Spleen (tissue), 11 donors: ENCODE results near the gene NRL. TPM values are rescaled to one million over a fixed set of nuclear protein-coding genes. Genes with fewer than 3 reads are reported as not detected.
A peak's percentile ranks its signal among the peaks of the same experiment; 100 is the strongest.

Experiments used
- DNase-seq: peaks from one replicate; pipeline ENCODE4 v3.0.0-alpha.2; 2020
- H3K27ac ChIP-seq, 8 donors: fragments of 200-600 bp; sonication (generic) in 7 of 8; 1 replicate in 4 of 8; 2 replicates in 4 of 8; pipeline versions ENCODE4 v1.5.0 to v1.8.0; 2016 to 2021; ENCODE audit warnings: inconsistent platforms in 4 of 8, mild to moderate bottlenecking in 4 of 8, moderate library complexity in 1 of 8
- H3K27me3 ChIP-seq, 7 donors: fragments of 200-600 bp; sonication (generic) in 6 of 7; replicated peaks in 1 of 7; 1 replicate in 4 of 7; 2 replicates in 3 of 7; pipeline versions ENCODE4 v1.5.0 to v1.8.0; 2016 to 2021; ENCODE audit warnings: inconsistent platforms in 3 of 7, mild to moderate bottlenecking in 1 of 7
- H3K36me3 ChIP-seq, 6 donors: fragments of 200-600 bp; sonication (generic) in 5 of 6; 1 replicate in 4 of 6; 2 replicates in 2 of 6; pipeline versions ENCODE4 v1.5.0 to v1.8.0; 2016 to 2021; ENCODE audit warnings: inconsistent platforms in 2 of 6
- H3K4me1 ChIP-seq, 6 donors: fragments of 200-600 bp; sonication (generic) in 5 of 6; 1 replicate in 3 of 6; 2 replicates in 3 of 6; pipeline versions ENCODE4 v1.5.0 to v1.8.0; 2016 to 2021; ENCODE audit warnings: inconsistent platforms in 3 of 6
- H3K4me3 ChIP-seq, 8 donors: fragments of 200-600 bp; sonication (generic) in 7 of 8; 1 replicate in 4 of 8; 2 replicates in 4 of 8; pipeline versions ENCODE4 v1.5.0 to v1.8.0; 2016 to 2021; ENCODE audit warnings: inconsistent platforms in 4 of 8, mild to moderate bottlenecking in 4 of 8, moderate library complexity in 2 of 8
- H3K9me3 ChIP-seq, 8 donors: fragments of 200-600 bp; sonication (generic) in 7 of 8; 1 replicate in 4 of 8; 2 replicates in 4 of 8; pipeline versions ENCODE4 v1.5.0 to v1.8.0; 2016 to 2021; ENCODE audit warnings: inconsistent platforms in 4 of 8
- POLR2A ChIP-seq, 3 donors: fragments of 450-650 bp; IDR thresholded peaks; one replicate each; pipeline ENCODE4 v1.5.1; 2017; ENCODE audit warnings: antibody characterized with exemption in 3 of 3, mild to moderate bottlenecking in 1 of 3
- POLR2AphosphoS5 ChIP-seq, 3 donors: sonication (generic); formaldehyde crosslinking; IDR thresholded peaks; one replicate each; pipeline ENCODE4 v1.5.1; 2017; ENCODE audit warnings: antibody characterized with exemption in 3 of 3
- WGBS, 5 donors: extraction: QIAGEN DNeasy Blood & Tissue Kit in 3 of 5; methylation state at CpG; one replicate each; pipeline versions ENCODE4 v1.1.5 to v1.1.7; 2013 to 2018; 5-methylcytosine and 5-hydroxymethylcytosine counted together
- intact Hi-C: fragments of 100-400 bp; cut with DNase I; formaldehyde crosslinking; loops from one replicate; pipeline ENCODE4 v1.15.0; 2023; ENCODE audit warnings: low total_unique reads
- polyA plus RNA-seq, 3 donors: library from polyadenylated mRNA; stranded (reverse); fragments of 200-250 nt; gene quantifications; one replicate each; pipeline ENCODE4 v1.2.1, GENCODE V29; 2013
- total RNA-seq, 7 donors: library from RNA; depleted of rRNA in 3 of 7; stranded (reverse); fragments of >200 nt in 3 of 7; fragmentation: NEBNext Ultra II Directional in 4 of 7; extraction: Animal tissue kit (Norgen Biotek cat#: 25700) in 4 of 7; gene quantifications; one replicate each; pipeline versions ENCODE4 v1.1.0 to v1.2.1, GENCODE V29; 2016 to 2021
- TF ChIP-seq, protein P1 (sequence below), 11 experiments: fragments of 200-600 bp in 7 of 11; fragments of 450-650 bp in 4 of 11; sonication (generic) in 4 of 11; IDR thresholded peaks in 8 of 11; conservative IDR thresholded peaks in 3 of 11; 1 replicate in 7 of 11; 2 replicates in 4 of 11; pipeline versions ENCODE4 v1.4.0 to v1.8.0; 2016 to 2021; ENCODE audit warnings: antibody characterized with exemption in 11 of 11, inconsistent platforms in 4 of 11, mild to moderate bottlenecking in 1 of 11
- donor health status: healthy with polysubstance abuse.
- donor health status: DM: no; HTN: no; CAD: no; lungs with moderate emphysema.
- donor health status: DM: no; HTN: no; CAD: no.
- donor health status: Bipolar disorder and iron deficiency.
- donor health status: healthy.
- donor health status: DM: no; HTN: no; CAD: no.
- donor health status: DM: yes; HTN: yes; CAD: no.

Gene NRL
- total and polyA plus RNA-seq, 10 donors = 2.0 to 7.8 (median 4.0) TPM

DNA sequence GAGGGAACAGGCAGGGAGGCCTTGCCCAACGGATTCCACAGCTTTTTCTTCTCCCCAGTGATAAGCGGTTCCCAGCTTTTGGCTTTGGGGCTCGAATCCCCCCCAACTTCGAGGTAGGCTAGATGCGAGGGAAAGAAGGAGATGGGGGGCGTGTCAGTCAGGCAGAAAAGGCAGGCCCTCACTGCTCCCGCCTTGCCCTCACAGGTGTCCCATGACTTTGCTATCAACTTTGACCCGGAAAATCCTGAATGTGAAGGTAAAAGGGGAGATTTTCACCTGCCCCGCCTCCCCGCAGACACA, 38.5 kb downstream of the NRL start:
- WGBS, 5 donors = 91 to 96% (median 94%) methylated on average over 10 of the region's 10 CpGs

DNA sequence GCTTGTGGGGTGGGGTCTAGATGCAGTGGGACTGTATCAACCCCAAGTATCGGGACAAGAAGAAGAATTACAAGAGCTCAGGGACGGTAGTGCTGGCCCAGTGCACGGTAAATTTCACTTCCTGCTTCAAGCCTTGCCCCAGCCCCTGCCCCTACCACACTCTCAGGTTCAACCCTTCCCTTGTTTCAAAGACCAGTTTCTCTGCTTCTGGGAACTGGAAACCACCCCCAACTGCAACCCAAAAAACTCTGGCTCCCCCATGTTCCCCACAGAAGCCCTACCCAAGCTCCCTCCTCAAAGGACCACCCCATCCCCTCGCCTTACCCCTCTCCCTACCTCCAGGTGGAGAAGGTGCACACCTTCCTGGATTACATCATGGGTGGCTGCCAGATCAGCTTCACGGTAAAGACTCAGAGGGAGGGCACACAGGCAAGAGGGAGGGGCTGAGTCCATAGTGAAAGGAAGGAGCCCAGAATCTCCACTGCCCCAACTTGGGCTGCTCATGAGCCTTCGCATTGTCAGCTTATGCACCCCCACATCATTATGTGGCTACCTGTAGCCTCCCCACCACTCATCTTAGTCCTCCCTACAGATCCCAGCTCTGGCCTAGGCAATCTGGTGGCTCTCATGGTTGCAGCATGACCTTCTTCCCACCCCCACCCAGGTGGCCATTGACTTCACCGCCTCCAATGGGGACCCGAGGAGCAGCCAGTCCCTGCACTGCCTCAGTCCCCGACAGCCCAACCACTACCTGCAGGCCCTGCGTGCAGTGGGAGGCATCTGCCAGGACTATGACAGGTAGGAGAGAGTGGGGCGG, 39.1 kb downstream of the NRL start:
- Histone ChIP-seq H3K4me3 (no peak overlapping the region), H3K36me3 (no peaks in the 10 kb centered on the region), H3K27me3 (peaks cover 0 to 23% (median 0%) of the 10 kb centered on the region in 7 donors), H3K9me3 (no peaks in the 10 kb centered on the region), H3K27ac (peak overlapping the region in 1 of 8 donors; percentile 33), H3K4me1 (peaks cover 4 to 27% (median 8%) of the 10 kb centered on the region in 6 donors)
- DNase-seq = no peak
- intact Hi-C loops = no loop called here
- WGBS, 5 donors = 65 to 68% (median 66%) methylated on average over 11 of the region's 11 CpGs
- TF ChIP-seq POLR2AphosphoS5 (IDR thresholded peaks at IDR 0.05) (no peak), POLR2A (IDR thresholded peaks at IDR 0.05) (no peak)
- TF ChIP-seq, protein P1, sequence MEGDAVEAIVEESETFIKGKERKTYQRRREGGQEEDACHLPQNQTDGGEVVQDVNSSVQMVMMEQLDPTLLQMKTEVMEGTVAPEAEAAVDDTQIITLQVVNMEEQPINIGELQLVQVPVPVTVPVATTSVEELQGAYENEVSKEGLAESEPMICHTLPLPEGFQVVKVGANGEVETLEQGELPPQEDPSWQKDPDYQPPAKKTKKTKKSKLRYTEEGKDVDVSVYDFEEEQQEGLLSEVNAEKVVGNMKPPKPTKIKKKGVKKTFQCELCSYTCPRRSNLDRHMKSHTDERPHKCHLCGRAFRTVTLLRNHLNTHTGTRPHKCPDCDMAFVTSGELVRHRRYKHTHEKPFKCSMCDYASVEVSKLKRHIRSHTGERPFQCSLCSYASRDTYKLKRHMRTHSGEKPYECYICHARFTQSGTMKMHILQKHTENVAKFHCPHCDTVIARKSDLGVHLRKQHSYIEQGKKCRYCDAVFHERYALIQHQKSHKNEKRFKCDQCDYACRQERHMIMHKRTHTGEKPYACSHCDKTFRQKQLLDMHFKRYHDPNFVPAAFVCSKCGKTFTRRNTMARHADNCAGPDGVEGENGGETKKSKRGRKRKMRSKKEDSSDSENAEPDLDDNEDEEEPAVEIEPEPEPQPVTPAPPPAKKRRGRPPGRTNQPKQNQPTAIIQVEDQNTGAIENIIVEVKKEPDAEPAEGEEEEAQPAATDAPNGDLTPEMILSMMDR (IDR thresholded peaks at IDR 0.05 in 8 of 11, conservative IDR thresholded peaks at IDR 0.05 in 3 of 11) = no peak

More for the DNA sequence above, 38.5 kb downstream of the NRL start:
- H3K36me3 ChIP-seq = no peaks in the 10 kb centered on the region
- H3K4me3 ChIP-seq = no peak overlapping the region
- peaks cover 7 to 28% (median 12%) of the 10 kb centered on the region in 6 donors for H3K4me1 ChIP-seq
- intact Hi-C loops = no loop called here
- H3K9me3 ChIP-seq = no peaks in the 10 kb centered on the region
- no peak for DNase-seq
- no peak overlapping the region for H3K27ac ChIP-seq
- TF ChIP-seq, protein P1 (IDR thresholded peaks at IDR 0.05 in 8 of 11, conservative IDR thresholded peaks at IDR 0.05 in 3 of 11) = no peak
- TF ChIP-seq POLR2AphosphoS5 (IDR thresholded peaks at IDR 0.05) (no peak), POLR2A (IDR thresholded peaks at IDR 0.05) (no peak)
- H3K27me3 ChIP-seq = peaks cover 0 to 25% (median 0%) of the 10 kb centered on the region in 7 donors

- TF ChIP-seq POLR2AphosphoS5 (IDR thresholded peaks at IDR 0.05) (no peak), POLR2A (IDR thresholded peaks at IDR 0.05) (no peak)
- TF ChIP-seq, protein P1 (IDR thresholded peaks at IDR 0.05 in 8 of 11, conservative IDR thresholded peaks at IDR 0.05 in 3 of 11) = no peak
Observed at GRCh38 chr14:24074625-24075484, 39.9 kb downstream of the NRL start.

More at GRCh38 chr14:24074625-24075484, 39.9 kb downstream of the NRL start:
- intact Hi-C loops = no loop called here
- H3K27me3 ChIP-seq = peaks cover 0 to 17% (median 0%) of the 10 kb centered on the region in 7 donors
- H3K27ac ChIP-seq = no peak overlapping the region
- no peak for DNase-seq
- H3K4me1 ChIP-seq = peaks cover 0 to 27% (median 2%) of the 10 kb centered on the region in 6 donors
- no peaks in the 10 kb centered on the region for H3K9me3 ChIP-seq
- H3K4me3 ChIP-seq = no peak overlapping the region
- H3K36me3 ChIP-seq = no peaks in the 10 kb centered on the region
- 83 to 92% (median 85%) methylated on average over 10 to 11 of the region's 11 CpGs for WGBS, 5 donors
